Neural crest cell (in vitro differentiated cells): ENCODE results near the gene LRRC74B. TPM values are rescaled to one million over a fixed set of nuclear protein-coding genes. Genes with fewer than 3 reads are reported as not detected.

Experiments used
- DNase-seq: peaks from one replicate; pipeline ENCODE4 v3.0.0; 2021; ENCODE audit warnings: low read depth, mixed read lengths, low spot score
- H3K27ac Mint-ChIP-seq: one replicate; pipeline ENCODE4 v1.8.0; 2021; ENCODE audit warnings: mild to moderate bottlenecking, mixed read lengths; ENCODE audit not compliant: unreplicated experiment
- H3K27me3 Mint-ChIP-seq: 2 replicates; pipeline ENCODE4 v1.8.0; 2021; ENCODE audit warnings: low read depth, mild to moderate bottlenecking, mixed read lengths
- H3K36me3 Mint-ChIP-seq: 2 replicates; pipeline ENCODE4 v1.8.0; 2021; ENCODE audit warnings: low read depth, mild to moderate bottlenecking, mixed read lengths
- H3K4me1 Mint-ChIP-seq: 2 replicates; pipeline ENCODE4 v1.8.0; 2021; ENCODE audit warnings: mixed read lengths
- H3K4me3 Mint-ChIP-seq: one replicate; pipeline ENCODE4 v1.8.0; 2021; ENCODE audit warnings: mild to moderate bottlenecking, mixed read lengths
- H3K9me3 Mint-ChIP-seq: 2 replicates; pipeline ENCODE4 v1.8.0; 2021; ENCODE audit warnings: mixed read lengths
- microRNA-seq: library from miRNA; unstranded; fragments of <30 nt; microRNA quantifications from one replicate; pipeline ENCODE4, GENCODE V29; 2020
- total RNA-seq: library from RNA; stranded (reverse); gene quantifications from 2 replicates; pipeline ENCODE4 v1.2.1, GENCODE V29; 2021
- TF ChIP-seq, protein P1 (sequence below): fragments of 200-600 bp; sonication (generic); conservative IDR thresholded peaks from 2 replicates; pipeline ENCODE4 v1.5.0; 2021; ENCODE audit warnings: antibody characterized with exemption, mild to moderate bottlenecking

LRRC74B gene
- total RNA-seq, 1 donor from 2014 or later, result not detected

DNA sequence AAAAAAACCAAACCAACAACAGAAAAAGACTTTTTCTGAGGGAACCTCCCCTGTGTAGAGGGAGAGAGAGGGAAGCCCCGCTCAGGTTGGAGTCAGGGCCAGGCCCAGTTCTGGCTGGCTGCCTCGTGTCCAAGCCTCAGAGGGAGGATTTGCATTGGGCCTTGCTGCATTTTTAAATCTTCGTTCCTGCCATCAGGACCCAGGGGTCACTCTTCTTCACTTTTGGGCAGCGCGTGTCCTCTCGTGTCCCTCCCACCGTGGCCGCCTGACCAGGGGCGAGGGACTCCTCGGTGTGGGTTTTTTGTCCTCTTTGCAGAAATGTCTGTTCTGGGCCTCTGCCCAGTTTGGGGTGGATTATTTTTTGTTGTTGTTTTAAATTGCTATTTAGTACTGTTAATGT lies 57.9 kb downstream of the LRRC74B start:
- Mint-ChIP-seq H3K9me3 (no peaks in the 10 kb centered on the region), H3K4me1 (peaks cover 8% of the 10 kb centered on the region), H3K27ac (no peak overlapping the region), H3K4me3 (no peak overlapping the region), H3K27me3 (peaks cover 15% of the 10 kb centered on the region), H3K36me3 (no peaks in the 10 kb centered on the region)
- TF ChIP-seq, protein P1, sequence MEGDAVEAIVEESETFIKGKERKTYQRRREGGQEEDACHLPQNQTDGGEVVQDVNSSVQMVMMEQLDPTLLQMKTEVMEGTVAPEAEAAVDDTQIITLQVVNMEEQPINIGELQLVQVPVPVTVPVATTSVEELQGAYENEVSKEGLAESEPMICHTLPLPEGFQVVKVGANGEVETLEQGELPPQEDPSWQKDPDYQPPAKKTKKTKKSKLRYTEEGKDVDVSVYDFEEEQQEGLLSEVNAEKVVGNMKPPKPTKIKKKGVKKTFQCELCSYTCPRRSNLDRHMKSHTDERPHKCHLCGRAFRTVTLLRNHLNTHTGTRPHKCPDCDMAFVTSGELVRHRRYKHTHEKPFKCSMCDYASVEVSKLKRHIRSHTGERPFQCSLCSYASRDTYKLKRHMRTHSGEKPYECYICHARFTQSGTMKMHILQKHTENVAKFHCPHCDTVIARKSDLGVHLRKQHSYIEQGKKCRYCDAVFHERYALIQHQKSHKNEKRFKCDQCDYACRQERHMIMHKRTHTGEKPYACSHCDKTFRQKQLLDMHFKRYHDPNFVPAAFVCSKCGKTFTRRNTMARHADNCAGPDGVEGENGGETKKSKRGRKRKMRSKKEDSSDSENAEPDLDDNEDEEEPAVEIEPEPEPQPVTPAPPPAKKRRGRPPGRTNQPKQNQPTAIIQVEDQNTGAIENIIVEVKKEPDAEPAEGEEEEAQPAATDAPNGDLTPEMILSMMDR, result no peak
- DNase-seq, result no peak

DNA sequence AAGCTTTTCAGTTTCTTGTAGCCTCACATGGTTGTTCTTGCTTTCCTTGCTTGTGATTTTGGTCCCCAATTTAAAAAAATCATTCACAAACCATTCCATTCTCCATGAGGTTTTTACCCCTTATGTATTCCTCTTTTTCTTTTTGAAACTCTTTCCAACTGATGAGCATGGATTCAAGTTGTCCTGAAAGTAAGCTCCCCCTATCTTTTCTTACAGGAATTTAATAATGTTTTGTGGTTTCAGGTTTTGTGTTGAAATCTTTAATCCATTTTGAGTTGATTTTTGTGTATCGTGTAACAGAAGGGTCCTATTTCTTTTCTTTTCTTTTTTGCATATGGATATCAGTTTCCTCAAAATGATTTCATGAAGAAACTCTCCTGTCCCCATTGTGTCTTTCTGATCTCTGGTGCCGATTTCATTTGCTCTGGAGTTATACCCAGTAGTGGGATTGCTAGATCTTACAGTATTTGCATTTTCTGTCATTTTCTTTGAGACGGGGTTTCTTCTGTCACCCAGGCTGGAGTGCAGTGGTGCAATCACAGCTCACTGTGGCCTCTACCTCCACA lies 58.5 kb downstream of the LRRC74B start:
- no peak overlapping the region for H3K27ac Mint-ChIP-seq
- TF ChIP-seq, protein P1, result no peak
- no peaks in the 10 kb centered on the region for H3K36me3 Mint-ChIP-seq
- DNase-seq, result no peak
- no peaks in the 10 kb centered on the region for H3K9me3 Mint-ChIP-seq
- H3K4me1 Mint-ChIP-seq, result peaks cover 8% of the 10 kb centered on the region
- peaks cover 15% of the 10 kb centered on the region for H3K27me3 Mint-ChIP-seq
- no peak overlapping the region for H3K4me3 Mint-ChIP-seq

DNA sequence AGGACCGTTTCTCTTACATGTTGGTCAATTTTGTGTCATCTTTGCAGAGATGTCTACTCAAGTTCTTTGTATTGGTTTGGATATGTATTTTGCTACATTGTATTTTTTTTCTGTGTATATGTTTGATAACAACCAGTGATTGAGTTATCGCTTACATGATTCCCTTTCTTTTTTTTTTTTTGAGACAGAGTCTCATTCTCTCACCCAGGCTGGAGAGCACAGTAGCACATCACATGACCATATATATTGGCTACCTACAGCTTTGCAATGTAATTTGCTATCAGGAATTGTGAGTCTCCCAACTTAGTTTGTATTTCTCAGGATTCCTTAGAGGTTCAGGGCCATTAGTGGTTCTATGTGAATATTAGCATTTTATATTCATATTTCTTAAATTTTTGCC lies 59.5 kb downstream of the LRRC74B start:
- H3K4me1 Mint-ChIP-seq, result peaks cover 8% of the 10 kb centered on the region
- H3K4me3 Mint-ChIP-seq, result no peak overlapping the region
- peaks cover 15% of the 10 kb centered on the region for H3K27me3 Mint-ChIP-seq
- DNase-seq, result no peak
- H3K36me3 Mint-ChIP-seq, result no peaks in the 10 kb centered on the region
- no peak overlapping the region for H3K27ac Mint-ChIP-seq
- H3K9me3 Mint-ChIP-seq, result no peaks in the 10 kb centered on the region
- TF ChIP-seq, protein P1, result no peak

DNA sequence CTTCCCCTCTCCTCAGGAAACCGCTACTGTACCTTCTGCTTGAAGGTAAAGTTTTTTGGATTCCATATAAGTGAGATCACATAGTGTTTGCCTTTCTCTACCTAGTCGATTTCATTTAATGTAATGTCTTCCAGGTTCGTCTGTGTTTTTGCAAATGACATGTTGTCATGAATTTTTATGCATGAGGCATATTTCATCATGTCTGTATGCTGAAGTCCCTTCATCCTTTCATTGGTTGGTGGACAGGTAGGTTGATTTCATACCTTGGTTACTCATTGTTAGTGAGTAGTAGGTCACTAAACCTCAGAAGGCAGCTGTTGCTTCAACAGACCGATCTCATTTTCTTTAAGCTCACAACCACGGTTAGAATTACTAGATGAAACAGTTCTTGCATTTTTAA lies 60.3 kb downstream of the LRRC74B start:
- H3K27ac Mint-ChIP-seq, result no peak overlapping the region
- TF ChIP-seq, protein P1, result no peak
- peaks cover 15% of the 10 kb centered on the region for H3K27me3 Mint-ChIP-seq
- no peak for DNase-seq
- peaks cover 8% of the 10 kb centered on the region for H3K4me1 Mint-ChIP-seq
- no peaks in the 10 kb centered on the region for H3K36me3 Mint-ChIP-seq
- no peak overlapping the region for H3K4me3 Mint-ChIP-seq
- no peaks in the 10 kb centered on the region for H3K9me3 Mint-ChIP-seq

DNA sequence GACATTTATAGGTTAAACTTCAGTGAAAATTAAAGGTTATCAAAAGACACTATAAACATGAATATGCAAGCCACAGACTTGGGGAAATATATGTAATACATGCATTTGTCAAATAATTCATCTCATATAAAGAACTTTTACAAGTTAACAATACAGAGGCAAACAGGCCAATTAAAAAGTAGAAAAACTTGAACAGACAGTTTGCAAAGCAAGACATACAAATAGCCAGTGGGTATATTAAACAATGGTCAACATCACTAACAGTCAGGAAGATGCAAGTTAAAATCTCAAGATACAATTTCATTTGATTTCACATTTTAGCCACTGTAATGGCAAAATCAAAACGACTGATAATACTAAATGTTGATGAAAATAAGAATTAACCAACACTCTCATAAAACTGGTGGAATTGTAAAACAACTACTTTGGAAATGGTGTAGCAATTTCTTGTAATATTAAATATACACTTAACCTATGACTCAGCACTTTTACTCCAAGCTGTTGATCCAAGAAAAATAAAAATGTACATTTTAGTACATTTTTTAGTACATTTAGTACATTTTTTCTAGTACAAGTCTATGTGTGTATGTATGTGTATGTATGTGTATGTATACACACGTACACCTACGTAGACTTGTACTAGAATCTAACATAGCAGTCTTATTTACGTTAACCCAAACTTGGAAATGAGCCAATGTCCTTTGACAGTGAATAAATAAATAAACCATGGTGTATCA lies 62.8 kb downstream of the LRRC74B start:
- H3K27ac Mint-ChIP-seq, result no peak overlapping the region
- no peaks in the 10 kb centered on the region for H3K4me1 Mint-ChIP-seq
- H3K27me3 Mint-ChIP-seq, result peaks cover 12% of the 10 kb centered on the region
- no peak overlapping the region for H3K4me3 Mint-ChIP-seq
- DNase-seq, result no peak
- TF ChIP-seq, protein P1, result no peak
- H3K36me3 Mint-ChIP-seq, result no peaks in the 10 kb centered on the region
- H3K9me3 Mint-ChIP-seq, result no peaks in the 10 kb centered on the region

Small RNA genes lying within 50 kb of the gene (microRNA-seq; reads per million reads assigned to microRNA genes)
- gene MIR649, result not detected

Other genes with a start within 250 kb of the LRRC74B start
- gene PI4KA, start 187.1 kb upstream of the LRRC74B start, total RNA-seq, result 82.0 and 85.8 TPM in 2 replicates
- gene SNAP29, start 186.9 kb upstream of the LRRC74B start, total RNA-seq, result 20.0 and 20.2 TPM in 2 replicates
- 102 and 107 TPM in 2 replicates for gene CRKL, start 128.5 kb upstream of the LRRC74B start, total RNA-seq
- gene AIFM3, start 78.7 kb upstream of the LRRC74B start, total RNA-seq, result 0.79 and 0.84 TPM in 2 replicates
- 88.7 and 94.5 TPM in 2 replicates for gene LZTR1, start 63.6 kb upstream of the LRRC74B start, total RNA-seq
- gene THAP7, start 43.8 kb upstream of the LRRC74B start, total RNA-seq, result 35.4 and 37.0 TPM in 2 replicates
- 3.4 and 4.5 TPM in 2 replicates for gene P2RX6, start 30.8 kb upstream of the LRRC74B start, total RNA-seq
- gene SLC7A4, start 13.4 kb upstream of the LRRC74B start, total RNA-seq, result 0.26 and 0.43 TPM in 2 replicates